Fibroblast of lung (primary cell): ENCODE results near the gene DENND11. TPM values are rescaled to one million over a fixed set of nuclear protein-coding genes. Genes with fewer than 3 reads are reported as not detected.
A peak's percentile ranks its signal among the peaks of the same experiment; 100 is the strongest.

Source experiments
- DNase-seq, 2 donors: peaks; one replicate each; pipeline versions ENCODE4 v3.0.0 to v3.0.0-alpha.2; 2010; ENCODE audit warnings: low read depth in 2 of 2
- H2AFZ ChIP-seq: 2 replicates; pipeline ENCODE4 v1.5.1; 2012; ENCODE audit warnings: low read length, control low read depth, inconsistent platforms
- H3K27ac ChIP-seq: 2 replicates; pipeline ENCODE4 v1.5.1; 2011; ENCODE audit warnings: low read length, control low read depth; ENCODE audit not compliant: insufficient read depth
- H3K27me3 ChIP-seq: 2 replicates; pipeline ENCODE4 v1.5.1; 2011; ENCODE audit warnings: mild to moderate bottlenecking, low read length; ENCODE audit not compliant: control insufficient read depth, insufficient read depth
- H3K36me3 ChIP-seq: 2 replicates; pipeline ENCODE4 v1.5.1; 2011; ENCODE audit warnings: low read length; ENCODE audit not compliant: control insufficient read depth, insufficient read depth
- H3K4me1 ChIP-seq: 2 replicates; pipeline ENCODE4 v1.5.1; 2011; ENCODE audit warnings: low read length; ENCODE audit not compliant: control insufficient read depth, insufficient read depth; ENCODE audit errors: extremely low read depth
- H3K4me2 ChIP-seq: 2 replicates; pipeline ENCODE4 v1.5.1; 2011; ENCODE audit warnings: low read length, control low read depth; ENCODE audit not compliant: insufficient read depth; ENCODE audit errors: extremely low read depth
- H3K4me3 ChIP-seq, 4 experiments: fragments of 200-600 bp in 1 of 4; sonication (generic) in 1 of 4; replicated peaks in 1 of 4; 2 replicates each; pipeline ENCODE4 v1.5.1; 2011 to 2016; ENCODE audit warnings: low read length in 4 of 4, low read depth in 3 of 4, mild to moderate bottlenecking in 3 of 4, control low read depth in 2 of 4, inconsistent platforms in 1 of 4, mixed read lengths in 1 of 4; ENCODE audit not compliant: insufficient read depth in 1 of 4; ENCODE audit errors: control extremely low read depth in 1 of 4
- H3K79me2 ChIP-seq: 2 replicates; pipeline ENCODE4 v1.5.1; 2012; ENCODE audit warnings: mild to moderate bottlenecking, low read length, inconsistent platforms; ENCODE audit not compliant: control insufficient read depth, insufficient read depth
- H3K9ac ChIP-seq: 2 replicates; pipeline ENCODE4 v1.5.1; 2011; ENCODE audit warnings: mild to moderate bottlenecking, low read length, control low read depth; ENCODE audit not compliant: insufficient read depth
- H3K9me3 ChIP-seq: 2 replicates; pipeline ENCODE4 v1.5.1; 2012; ENCODE audit warnings: low read depth, low read length; ENCODE audit not compliant: control insufficient read depth, insufficient read depth
- H4K20me1 ChIP-seq: 2 replicates; pipeline ENCODE4 v1.5.1; 2011; ENCODE audit warnings: low read length; ENCODE audit not compliant: control insufficient read depth, insufficient read depth; ENCODE audit errors: extremely low read depth
- EZH2 ChIP-seq: IDR thresholded peaks from 2 replicates; pipeline ENCODE4 v1.5.1; 2012; ENCODE audit warnings: low read length, control low read depth, mild to moderate bottlenecking; ENCODE audit errors: missing control alignments
- polyA plus RNA-seq, 2 donors: library from polyadenylated mRNA; depleted of rRNA in 1 of 2; stranded (reverse) in 1 of 2; unstranded in 1 of 2; fragments of >200 nt; gene quantifications; 2 replicates each; pipeline ENCODE4 v1.2.1, GENCODE V29; 2011 to 2012; ENCODE audit warnings: missing spikeins in 1 of 2
- total RNA-seq: library from RNA; depleted of rRNA; stranded (reverse); fragments of >200 nt; gene quantifications from 2 replicates; pipeline ENCODE4 v1.2.1, GENCODE V29; 2014
- TF ChIP-seq, protein P1 (sequence below), 2 donors: IDR thresholded peaks in 1 of 2; conservative IDR thresholded peaks in 1 of 2; 1 replicate in 1 of 2; 2 replicates in 1 of 2; pipeline ENCODE4 v1.5.1; 2011 to 2012; ENCODE audit warnings: low read length in 2 of 2, control low read depth in 1 of 2, inconsistent platforms in 1 of 2, low read depth in 1 of 2, mild to moderate bottlenecking in 1 of 2

The DENND11 gene
- total and polyA plus RNA-seq, 2 donors (not counting 1 experiment from before 2014, with no cell fraction given) = 2.7 to 6.1 TPM

DNA sequence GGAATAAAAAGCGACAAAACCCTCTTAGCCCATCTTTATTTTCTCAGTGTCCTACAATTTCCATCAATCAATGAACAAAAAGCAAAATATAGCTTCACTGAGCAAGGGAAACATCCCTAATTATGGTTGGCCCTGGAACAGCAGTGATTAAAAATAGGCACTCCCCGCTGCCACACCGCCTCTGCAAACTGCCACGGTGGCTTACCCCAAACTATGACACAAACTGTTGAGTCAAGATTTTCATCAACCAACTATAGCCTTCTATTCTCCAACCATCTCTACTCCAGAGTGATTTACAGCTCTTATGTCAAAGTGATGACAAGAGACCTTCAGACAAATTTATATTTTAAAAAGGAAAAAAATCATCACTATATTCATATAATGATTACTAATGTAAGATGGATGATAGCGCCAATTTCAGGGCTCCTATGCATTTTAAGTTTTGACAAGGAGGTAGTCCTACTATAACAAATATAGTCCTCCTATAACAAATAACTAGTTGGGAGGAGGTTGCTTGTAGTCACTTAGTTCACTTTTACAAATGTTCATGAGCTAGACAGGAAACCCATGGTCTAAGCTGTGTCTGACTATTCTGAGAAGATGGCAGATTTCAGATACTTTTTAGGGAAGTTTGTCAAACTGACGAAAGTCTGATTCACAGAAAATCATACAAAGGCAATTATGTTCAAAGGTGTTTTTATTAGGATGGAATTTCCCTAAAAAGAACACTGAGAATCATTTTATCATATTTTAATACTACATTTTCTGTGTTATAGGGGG, 26.3 kb downstream of the DENND11 start:
- Histone ChIP-seq H3K27me3 (no peaks in the 10 kb centered on the region), H3K4me2 (no peak overlapping the region), H3K27ac (no peak overlapping the region), H3K79me2 (no peaks in the 10 kb centered on the region), H3K9ac (no peak overlapping the region), H3K4me1 (no peaks in the 10 kb centered on the region), H3K9me3 (no peaks in the 10 kb centered on the region), H4K20me1 (no peaks in the 10 kb centered on the region), H2AFZ (no peak overlapping the region), H3K4me3 (no peak overlapping the region), H3K36me3 (no peaks in the 10 kb centered on the region)
- TF ChIP-seq, protein P1, sequence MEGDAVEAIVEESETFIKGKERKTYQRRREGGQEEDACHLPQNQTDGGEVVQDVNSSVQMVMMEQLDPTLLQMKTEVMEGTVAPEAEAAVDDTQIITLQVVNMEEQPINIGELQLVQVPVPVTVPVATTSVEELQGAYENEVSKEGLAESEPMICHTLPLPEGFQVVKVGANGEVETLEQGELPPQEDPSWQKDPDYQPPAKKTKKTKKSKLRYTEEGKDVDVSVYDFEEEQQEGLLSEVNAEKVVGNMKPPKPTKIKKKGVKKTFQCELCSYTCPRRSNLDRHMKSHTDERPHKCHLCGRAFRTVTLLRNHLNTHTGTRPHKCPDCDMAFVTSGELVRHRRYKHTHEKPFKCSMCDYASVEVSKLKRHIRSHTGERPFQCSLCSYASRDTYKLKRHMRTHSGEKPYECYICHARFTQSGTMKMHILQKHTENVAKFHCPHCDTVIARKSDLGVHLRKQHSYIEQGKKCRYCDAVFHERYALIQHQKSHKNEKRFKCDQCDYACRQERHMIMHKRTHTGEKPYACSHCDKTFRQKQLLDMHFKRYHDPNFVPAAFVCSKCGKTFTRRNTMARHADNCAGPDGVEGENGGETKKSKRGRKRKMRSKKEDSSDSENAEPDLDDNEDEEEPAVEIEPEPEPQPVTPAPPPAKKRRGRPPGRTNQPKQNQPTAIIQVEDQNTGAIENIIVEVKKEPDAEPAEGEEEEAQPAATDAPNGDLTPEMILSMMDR (conservative IDR thresholded peaks at IDR 0.05 in 1 of 2, IDR thresholded peaks at IDR 0.05 in 1 of 2; ENCODE audit: low read depth in 1 of 2, low read length in 2 of 2) = no peak
- TF ChIP-seq EZH2 = no peak
- peak in 1 of 2 donors; percentile 30 for DNase-seq

DNA sequence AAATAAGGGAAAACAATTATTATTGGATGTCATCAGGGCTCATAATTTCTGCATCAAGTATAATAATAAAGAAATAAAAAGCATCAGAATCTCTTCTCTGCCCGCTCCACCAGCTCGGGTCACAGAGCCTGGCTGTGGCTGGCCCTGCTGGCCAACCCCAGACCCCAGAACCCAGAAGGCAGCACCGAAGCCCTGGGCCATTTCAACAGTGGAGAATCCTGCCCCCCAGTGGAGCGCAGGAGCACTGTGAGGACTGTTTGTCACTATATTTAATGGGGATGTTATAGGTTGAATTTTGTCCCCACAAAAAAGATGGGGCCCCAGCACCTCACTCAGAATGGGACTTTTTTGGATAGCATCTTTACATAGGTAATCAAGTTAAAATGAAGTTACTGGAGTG, 27.3 kb downstream of the DENND11 start:
- Histone ChIP-seq H3K27me3 (no peaks in the 10 kb centered on the region), H3K27ac (no peak overlapping the region), H2AFZ (no peak overlapping the region), H3K4me3 (no peak overlapping the region), H3K79me2 (no peaks in the 10 kb centered on the region), H3K9me3 (no peaks in the 10 kb centered on the region), H3K36me3 (no peaks in the 10 kb centered on the region), H4K20me1 (no peaks in the 10 kb centered on the region), H3K9ac (no peak overlapping the region), H3K4me2 (no peak overlapping the region), H3K4me1 (no peaks in the 10 kb centered on the region)
- TF ChIP-seq, protein P1 (conservative IDR thresholded peaks at IDR 0.05 in 1 of 2, IDR thresholded peaks at IDR 0.05 in 1 of 2; ENCODE audit: low read depth in 1 of 2, low read length in 2 of 2) = peak in 1 of 2 donors; percentile 38
- TF ChIP-seq EZH2 = no peak
- DNase-seq = peak in 1 of 2 donors; percentile 21

DNA sequence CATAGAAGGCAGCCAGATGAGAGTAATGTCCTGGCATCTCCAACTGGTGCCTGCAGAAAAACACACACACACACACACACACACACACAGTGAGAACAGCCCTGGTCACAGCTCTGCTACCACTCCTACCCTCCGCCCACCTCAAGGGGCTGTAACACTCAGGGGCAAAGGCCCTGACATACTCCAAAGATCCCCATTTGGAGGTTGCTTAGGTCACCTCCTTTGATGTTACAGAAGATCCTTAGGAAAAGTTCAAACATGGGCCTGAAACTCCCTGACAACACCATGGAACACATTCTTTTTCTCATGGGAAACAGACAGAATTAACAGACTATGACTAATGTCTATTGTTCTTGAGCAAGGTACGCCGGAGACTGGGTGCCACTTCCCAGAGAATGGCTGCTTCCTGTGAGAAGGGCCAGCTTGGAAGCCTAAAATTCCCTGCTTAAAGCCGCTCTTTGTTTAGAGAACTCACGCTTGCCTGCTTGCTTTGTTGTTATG, 27.7 kb downstream of the DENND11 start:
- DNase-seq = peak in 1 of 2 donors; percentile 84
- Histone ChIP-seq H3K27me3 (no peaks in the 10 kb centered on the region), H4K20me1 (no peaks in the 10 kb centered on the region), H3K36me3 (no peaks in the 10 kb centered on the region), H2AFZ (no peak overlapping the region), H3K9me3 (no peaks in the 10 kb centered on the region), H3K4me2 (no peak overlapping the region), H3K27ac (no peak overlapping the region), H3K4me3 (no peak overlapping the region), H3K9ac (no peak overlapping the region), H3K4me1 (no peaks in the 10 kb centered on the region), H3K79me2 (no peaks in the 10 kb centered on the region)
- TF ChIP-seq, protein P1 (conservative IDR thresholded peaks at IDR 0.05 in 1 of 2, IDR thresholded peaks at IDR 0.05 in 1 of 2; ENCODE audit: low read depth in 1 of 2, low read length in 2 of 2) = no peak
- TF ChIP-seq EZH2 = no peak
